Measurements from ENCODE around the gene RANBP17.

Gene RANBP17

GRCh38 chr5:171201310-171201709, 339.5 kb downstream of the RANBP17 start:
- Histone ChIP-seq H3K27ac (ENCODE audit: insufficient read depth, low read depth, low read length, poor library complexity, severe bottlenecking) (peak overlapping the region; percentile 11), H3K4me1 (ENCODE audit: control insufficient read depth, insufficient read depth, low read length) (peaks cover 15% of the 10 kb centered on the region), H3K4me3 (ENCODE audit: insufficient read depth, low read depth, low read length) (no peak overlapping the region), H3K9me3 (ENCODE audit: control insufficient read depth, low read length) (no peaks in the 10 kb centered on the region), H3K36me3 (ENCODE audit: control insufficient read depth, insufficient read depth, low read length) (no peaks in the 10 kb centered on the region), H3K27me3 (ENCODE audit: control insufficient read depth, insufficient read depth, low read length, poor library complexity, severe bottlenecking) (no peaks in the 10 kb centered on the region)
- 71 to 79% methylated on average over 6 of the region's 6 CpGs for WGBS, 2 experiments

DNA sequence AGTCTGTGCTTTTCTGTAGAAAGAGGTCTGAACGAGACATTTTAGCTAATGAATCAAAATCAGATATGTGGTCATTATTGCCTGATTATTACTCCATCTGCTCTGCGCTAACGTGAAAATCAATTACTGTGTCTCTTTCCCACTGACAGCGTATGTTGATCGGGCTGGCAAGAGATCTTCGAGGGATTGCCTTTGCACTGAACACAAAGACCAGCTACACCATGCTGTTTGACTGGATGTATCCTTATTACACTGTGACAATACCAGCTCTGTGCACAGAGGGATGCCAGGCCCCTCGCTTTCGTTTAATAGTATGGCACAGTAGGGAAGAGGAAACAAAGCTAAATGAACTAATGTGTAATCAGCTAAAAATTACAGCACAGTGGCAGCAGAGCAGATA, 343.6 kb downstream of the RANBP17 start:
- H3K27ac ChIP-seq (ENCODE audit: insufficient read depth, low read depth, low read length, poor library complexity, severe bottlenecking), result no peak overlapping the region

DNA sequence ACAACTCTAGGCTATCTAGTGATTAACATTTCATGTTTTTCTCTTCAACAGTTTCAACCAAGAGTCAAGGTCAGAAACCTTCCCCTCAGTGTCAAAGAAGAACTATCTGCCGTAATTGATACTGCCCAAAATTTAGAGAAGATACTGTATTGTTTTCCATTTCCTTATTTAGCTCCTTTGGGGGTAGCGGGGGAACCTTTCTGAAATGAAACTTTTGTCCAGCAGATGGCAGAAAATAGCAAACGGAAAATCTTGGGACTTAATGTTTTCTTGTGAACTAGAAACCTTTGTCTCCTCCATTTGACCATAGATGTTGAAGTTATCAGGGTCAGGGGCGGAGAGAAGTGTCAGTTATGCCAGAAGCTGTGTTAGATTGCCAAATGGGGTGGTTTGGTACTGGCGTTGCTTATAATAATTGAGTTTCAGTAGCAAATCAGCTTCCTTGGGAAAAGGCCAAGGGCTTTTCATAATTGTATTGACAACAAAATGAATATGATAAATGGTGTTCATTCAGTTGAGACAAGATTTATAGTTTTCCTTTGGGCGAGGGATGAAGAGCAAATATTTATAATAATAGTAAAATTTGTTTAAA, 345.5 kb downstream of the RANBP17 start:
- 53 to 55% methylated on average over 5 of the region's 6 CpGs for WGBS, 2 experiments
- no peaks in the 10 kb centered on the region for H3K36me3 ChIP-seq (ENCODE audit: control insufficient read depth, insufficient read depth, low read length)
- H3K27ac ChIP-seq (ENCODE audit: insufficient read depth, low read depth, low read length, poor library complexity, severe bottlenecking), result no peak overlapping the region
- peaks cover 15% of the 10 kb centered on the region for H3K4me1 ChIP-seq (ENCODE audit: control insufficient read depth, insufficient read depth, low read length)
- H3K4me3 ChIP-seq (ENCODE audit: insufficient read depth, low read depth, low read length), result no peak overlapping the region
- no peaks in the 10 kb centered on the region for H3K9me3 ChIP-seq (ENCODE audit: control insufficient read depth, low read length)
- no peaks in the 10 kb centered on the region for H3K27me3 ChIP-seq (ENCODE audit: control insufficient read depth, insufficient read depth, low read length, poor library complexity, severe bottlenecking)

More for the DNA sequence above, 343.6 kb downstream of the RANBP17 start:
- Histone ChIP-seq H3K27me3 (ENCODE audit: control insufficient read depth, insufficient read depth, low read length, poor library complexity, severe bottlenecking) (no peaks in the 10 kb centered on the region), H3K36me3 (ENCODE audit: control insufficient read depth, insufficient read depth, low read length) (no peaks in the 10 kb centered on the region), H3K4me1 (ENCODE audit: control insufficient read depth, insufficient read depth, low read length) (peaks cover 15% of the 10 kb centered on the region), H3K9me3 (ENCODE audit: control insufficient read depth, low read length) (no peaks in the 10 kb centered on the region), H3K4me3 (ENCODE audit: insufficient read depth, low read depth, low read length) (no peak overlapping the region)
- WGBS, 2 experiments, result 35 to 36% methylated on average over 8 of the region's 8 CpGs

DNA sequence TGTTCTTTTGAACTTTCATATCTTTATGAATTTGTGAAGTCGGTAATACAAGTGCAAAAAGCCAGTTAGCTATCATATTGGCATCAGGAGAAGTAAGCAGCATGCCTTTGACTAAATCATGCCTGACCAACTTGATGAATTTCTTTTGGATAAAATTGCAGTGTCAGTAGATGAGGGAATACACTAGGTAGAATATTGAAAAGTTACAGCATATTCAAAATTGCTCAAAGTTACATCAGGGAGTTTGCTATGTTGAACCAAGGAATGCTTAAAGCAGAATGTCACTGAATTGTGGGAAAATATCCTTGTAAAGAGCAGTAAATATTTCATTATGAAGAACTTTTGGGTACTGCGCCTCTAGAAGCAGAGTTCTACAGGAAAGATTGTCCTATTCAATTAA, 360.1 kb downstream of the RANBP17 start:
- WGBS, 2 experiments, result 93% methylated on average over 2 of the region's 2 CpGs
- H3K4me3 ChIP-seq (ENCODE audit: insufficient read depth, low read depth, low read length), result no peak overlapping the region
- no peaks in the 10 kb centered on the region for H3K9me3 ChIP-seq (ENCODE audit: control insufficient read depth, low read length)
- no peaks in the 10 kb centered on the region for H3K4me1 ChIP-seq (ENCODE audit: control insufficient read depth, insufficient read depth, low read length)
- no peaks in the 10 kb centered on the region for H3K27me3 ChIP-seq (ENCODE audit: control insufficient read depth, insufficient read depth, low read length, poor library complexity, severe bottlenecking)
- no peak overlapping the region for H3K27ac ChIP-seq (ENCODE audit: insufficient read depth, low read depth, low read length, poor library complexity, severe bottlenecking)
- H3K36me3 ChIP-seq (ENCODE audit: control insufficient read depth, insufficient read depth, low read length), result no peaks in the 10 kb centered on the region

DNA sequence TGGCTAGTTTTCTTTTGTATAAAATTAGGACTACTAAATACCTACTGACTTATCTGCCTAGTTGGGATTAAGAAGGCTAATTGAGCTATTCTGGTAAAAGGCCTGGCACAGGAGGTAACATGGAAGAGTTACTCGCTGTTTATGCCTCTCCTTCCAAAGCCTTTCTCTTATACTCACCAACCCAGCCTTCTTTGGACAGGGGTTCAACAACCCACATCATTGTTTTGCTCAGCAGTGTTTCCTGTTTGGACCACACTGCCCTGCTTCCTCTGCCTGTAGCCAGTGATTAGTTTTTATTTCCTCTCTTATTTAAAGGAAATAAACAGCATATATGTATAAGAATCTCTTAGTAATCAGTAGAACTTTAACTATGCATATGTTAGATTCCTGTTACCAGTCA, 362.1 kb downstream of the RANBP17 start:
- Histone ChIP-seq H3K36me3 (ENCODE audit: control insufficient read depth, insufficient read depth, low read length) (no peaks in the 10 kb centered on the region), H3K4me1 (ENCODE audit: control insufficient read depth, insufficient read depth, low read length) (no peaks in the 10 kb centered on the region), H3K27me3 (ENCODE audit: control insufficient read depth, insufficient read depth, low read length, poor library complexity, severe bottlenecking) (no peaks in the 10 kb centered on the region), H3K4me3 (ENCODE audit: insufficient read depth, low read depth, low read length) (no peak overlapping the region), H3K27ac (ENCODE audit: insufficient read depth, low read depth, low read length, poor library complexity, severe bottlenecking) (no peak overlapping the region), H3K9me3 (ENCODE audit: control insufficient read depth, low read length) (no peaks in the 10 kb centered on the region)
- WGBS, 2 experiments, result 90 to 100% methylated on average over 1 of the region's 1 CpG

- Histone ChIP-seq H3K36me3 (ENCODE audit: control insufficient read depth, insufficient read depth, low read length) (no peaks in the 10 kb centered on the region), H3K4me1 (ENCODE audit: control insufficient read depth, insufficient read depth, low read length) (no peaks in the 10 kb centered on the region), H3K9me3 (ENCODE audit: control insufficient read depth, low read length) (no peaks in the 10 kb centered on the region), H3K27me3 (ENCODE audit: control insufficient read depth, insufficient read depth, low read length, poor library complexity, severe bottlenecking) (no peaks in the 10 kb centered on the region), H3K4me3 (ENCODE audit: insufficient read depth, low read depth, low read length) (no peak overlapping the region), H3K27ac (ENCODE audit: insufficient read depth, low read depth, low read length, poor library complexity, severe bottlenecking) (no peak overlapping the region)
- 81 to 98% methylated on average over 3 to 5 of the region's 5 CpGs for WGBS, 2 experiments
Measured at GRCh38 chr5:171226096-171226754, 364.4 kb downstream of the RANBP17 start.

DNA sequence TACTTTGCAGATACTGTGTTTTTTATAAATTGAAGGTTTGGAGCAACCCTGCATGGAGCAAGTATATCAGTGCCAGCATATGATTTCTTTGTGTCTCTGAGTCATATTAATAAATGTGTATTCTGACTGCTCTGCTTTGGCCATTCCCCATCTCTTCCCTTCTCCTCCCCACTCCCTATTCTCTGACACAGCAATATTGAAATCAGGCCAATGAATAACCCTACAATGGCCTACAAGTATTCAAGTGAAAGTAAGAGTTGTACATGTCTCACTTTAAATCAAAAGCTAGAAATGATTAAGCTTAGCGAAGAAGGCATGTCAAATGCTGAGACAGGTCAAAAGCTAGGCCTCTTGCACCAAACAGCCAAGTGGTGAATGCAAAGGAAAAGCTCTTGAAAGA, 365.0 kb downstream of the RANBP17 start:
- H3K27me3 ChIP-seq (ENCODE audit: control insufficient read depth, insufficient read depth, low read length, poor library complexity, severe bottlenecking), result no peaks in the 10 kb centered on the region
- 100% methylated on average over 1 of the region's 1 CpG for WGBS, 2 experiments
- H3K27ac ChIP-seq (ENCODE audit: insufficient read depth, low read depth, low read length, poor library complexity, severe bottlenecking), result no peak overlapping the region
- H3K9me3 ChIP-seq (ENCODE audit: control insufficient read depth, low read length), result no peaks in the 10 kb centered on the region
- no peaks in the 10 kb centered on the region for H3K4me1 ChIP-seq (ENCODE audit: control insufficient read depth, insufficient read depth, low read length)
- no peaks in the 10 kb centered on the region for H3K36me3 ChIP-seq (ENCODE audit: control insufficient read depth, insufficient read depth, low read length)
- no peak overlapping the region for H3K4me3 ChIP-seq (ENCODE audit: insufficient read depth, low read depth, low read length)

- no peak overlapping the region for H3K27ac ChIP-seq (ENCODE audit: insufficient read depth, low read depth, low read length, poor library complexity, severe bottlenecking)
- H3K4me1 ChIP-seq (ENCODE audit: control insufficient read depth, insufficient read depth, low read length), result peaks cover 6% of the 10 kb centered on the region
- WGBS, 2 experiments, result 100% methylated on average over 1 of the region's 1 CpG
- no peaks in the 10 kb centered on the region for H3K9me3 ChIP-seq (ENCODE audit: control insufficient read depth, low read length)
- H3K36me3 ChIP-seq (ENCODE audit: control insufficient read depth, insufficient read depth, low read length), result no peaks in the 10 kb centered on the region
- H3K27me3 ChIP-seq (ENCODE audit: control insufficient read depth, insufficient read depth, low read length, poor library complexity, severe bottlenecking), result no peaks in the 10 kb centered on the region
- no peak overlapping the region for H3K4me3 ChIP-seq (ENCODE audit: insufficient read depth, low read depth, low read length)
Measured at GRCh38 chr5:171236651-171237050, 374.8 kb downstream of the RANBP17 start.

DNA sequence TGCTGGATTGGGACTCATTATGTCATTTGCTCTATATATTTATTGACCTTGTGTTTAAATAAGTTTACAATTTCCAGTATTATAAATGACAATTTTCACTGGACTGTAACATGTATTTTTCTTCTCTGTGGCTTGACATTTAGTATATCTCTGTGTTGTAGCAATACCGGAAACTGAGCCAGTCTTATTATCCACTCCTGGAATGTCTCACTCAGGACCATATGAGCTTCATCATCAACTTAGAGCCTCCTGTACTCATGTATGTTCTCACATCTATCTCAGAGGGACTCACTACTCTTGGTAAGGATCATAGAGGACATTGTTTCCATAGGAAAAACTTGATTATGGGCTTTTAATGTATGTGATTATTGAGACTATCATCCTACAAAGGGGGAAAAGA, 380.7 kb downstream of the RANBP17 start:
- 73 to 98% methylated on average over 1 of the region's 1 CpG for WGBS, 2 experiments
- H3K27me3 ChIP-seq (ENCODE audit: control insufficient read depth, insufficient read depth, low read length, poor library complexity, severe bottlenecking), result no peaks in the 10 kb centered on the region

DNA sequence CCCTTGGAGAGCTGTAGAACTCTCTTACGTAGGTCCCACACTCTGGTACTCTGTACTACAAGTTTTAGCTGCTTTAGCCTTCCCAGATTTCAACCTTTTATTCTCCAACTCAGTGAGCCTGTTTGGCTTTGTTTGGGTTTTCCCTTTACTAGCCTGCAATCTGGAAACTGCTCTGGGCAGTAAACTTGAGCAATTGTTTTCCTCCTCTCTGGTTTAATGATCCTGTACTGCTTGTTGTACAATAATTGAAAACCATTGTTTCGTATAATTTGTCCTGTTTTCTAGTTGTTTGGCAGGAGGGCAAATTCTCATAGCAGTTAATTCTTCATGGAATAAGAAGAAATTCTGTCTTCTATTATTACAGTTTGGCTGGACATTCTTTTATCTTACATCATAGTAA, 384.4 kb downstream of the RANBP17 start:
- Histone ChIP-seq H3K4me3 (ENCODE audit: insufficient read depth, low read depth, low read length) (no peak overlapping the region), H3K9me3 (ENCODE audit: control insufficient read depth, low read length) (peaks cover 6% of the 10 kb centered on the region), H3K27ac (ENCODE audit: insufficient read depth, low read depth, low read length, poor library complexity, severe bottlenecking) (no peak overlapping the region), H3K27me3 (ENCODE audit: control insufficient read depth, insufficient read depth, low read length, poor library complexity, severe bottlenecking) (no peaks in the 10 kb centered on the region), H3K4me1 (ENCODE audit: control insufficient read depth, insufficient read depth, low read length) (no peaks in the 10 kb centered on the region), H3K36me3 (ENCODE audit: control insufficient read depth, insufficient read depth, low read length) (peaks cover 5% of the 10 kb centered on the region)
- WGBS, 2 experiments, result 90 to 97% methylated on average over 2 of the region's 2 CpGs

More for the DNA sequence above, 380.7 kb downstream of the RANBP17 start:
- Histone ChIP-seq H3K27ac (ENCODE audit: insufficient read depth, low read depth, low read length, poor library complexity, severe bottlenecking) (no peak overlapping the region), H3K4me3 (ENCODE audit: insufficient read depth, low read depth, low read length) (no peak overlapping the region), H3K36me3 (ENCODE audit: control insufficient read depth, insufficient read depth, low read length) (no peaks in the 10 kb centered on the region), H3K9me3 (ENCODE audit: control insufficient read depth, low read length) (no peaks in the 10 kb centered on the region), H3K4me1 (ENCODE audit: control insufficient read depth, insufficient read depth, low read length) (no peaks in the 10 kb centered on the region)
